GM12878 (cell line): ENCODE results near the gene ENAH. TPM values are rescaled to one million over a fixed set of nuclear protein-coding genes. Genes with fewer than 3 reads are reported as not detected.

Source experiments
- ATAC-seq: fragments of 200-7000 bp; cut with Tn5 transposase; 3 replicates; pipeline ENCODE4 v1.9.1; 2020; ENCODE audit warnings: mild to moderate bottlenecking, moderate library complexity
- BruUV-seq: library from RNA; stranded (reverse); fragments of 400-500 nt; replicated peaks from 2 replicates; lab custom pipeline; 2021; lab: Mats Ljungman, UMichigan
- CTCF ChIA-PET: fragments of 300-600 bp; sonication (Branson Sonifier 250); formaldehyde crosslinking; extraction: SDS; loops from one replicate; lab custom pipeline; 2021; ENCODE audit warnings: inconsistent platforms; lab: Yijun Ruan, JAX
- POLR2A ChIA-PET: fragments of 350-600 bp; formaldehyde crosslinking; extraction: SDS; loops from one replicate; lab custom pipeline; 2021; ENCODE audit warnings: inconsistent platforms; lab: Charles Lee
- RAD21 ChIA-PET: fragments of 300-600 bp; sonication (Branson Sonifier 250); formaldehyde crosslinking; loops from one replicate; lab custom pipeline; 2023; ENCODE audit warnings: antibody characterized with exemption; ENCODE audit not compliant: unreplicated experiment; lab: Charles Lee
- SMC1A ChIA-PET: fragments of 300-600 bp; sonication (Branson Sonifier 250); formaldehyde crosslinking; loops from one replicate; lab custom pipeline; 2023; ENCODE audit not compliant: unreplicated experiment, uncharacterized antibody; lab: Charles Lee
- DNase-seq: peaks from one replicate; pipeline ENCODE4 v3.0.0-alpha.2; 2011; ENCODE audit warnings: low read depth, low spot score
- FAIRE-seq: peaks from 3 replicates; lab custom pipeline; 2011; peaks lifted over from hg19 to GRCh38; lab: Jason Lieb, UNC
- H2AFZ ChIP-seq: 2 replicates; pipeline ENCODE4 v1.6.0; 2011; ENCODE audit warnings: low read depth, low read length, control low read depth; ENCODE audit not compliant: control insufficient read depth
- H3K27ac ChIP-seq: 2 replicates; pipeline ENCODE4 v1.5.1; 2011; ENCODE audit warnings: control low read depth; ENCODE audit not compliant: control insufficient read depth, insufficient read depth
- H3K27me3 ChIP-seq, 2 experiments: replicated peaks in 1 of 2; 2 replicates each; pipeline versions ENCODE4 v1.6.0 to v1.6.1; 2011; ENCODE audit warnings: low read length in 1 of 2; ENCODE audit not compliant: control insufficient read depth in 2 of 2, insufficient read depth in 2 of 2
- H3K36me3 ChIP-seq, 2 experiments: 2 replicates each; pipeline ENCODE4 v1.5.1; 2011; ENCODE audit warnings: low read length in 1 of 2; ENCODE audit not compliant: control insufficient read depth in 2 of 2, insufficient read depth in 2 of 2
- H3K4me1 ChIP-seq: 2 replicates; pipeline ENCODE4 v1.6.1; 2011; ENCODE audit warnings: mild to moderate bottlenecking, low read length, moderate library complexity, mixed read lengths; ENCODE audit not compliant: control insufficient read depth, insufficient read depth
- H3K4me2 ChIP-seq: 2 replicates; pipeline ENCODE4 v1.6.0; 2011; ENCODE audit warnings: control low read depth; ENCODE audit not compliant: control insufficient read depth, insufficient read depth
- H3K4me3 ChIP-seq: fragments of 200-600 bp; sonication (generic); 2 replicates; pipeline ENCODE4 v1.5.1; 2016
- H3K79me2 ChIP-seq: 2 replicates; pipeline ENCODE4 v1.6.0; 2011; ENCODE audit warnings: low read length; ENCODE audit not compliant: control insufficient read depth, insufficient read depth
- H3K9ac ChIP-seq: 2 replicates; pipeline ENCODE4 v1.8.0; 2011; ENCODE audit warnings: low read length, control low read depth, mixed read lengths; ENCODE audit not compliant: control insufficient read depth, insufficient read depth
- H3K9me3 ChIP-seq: replicated peaks from 3 replicates; pipeline ENCODE4 v1.5.1; 2011; ENCODE audit warnings: mild to moderate bottlenecking, low read length; ENCODE audit not compliant: control insufficient read depth, insufficient read depth
- H4K20me1 ChIP-seq: 2 replicates; pipeline ENCODE4 v1.6.0; 2011; ENCODE audit not compliant: control insufficient read depth, insufficient read depth
- BRCA1 ChIP-seq: IDR thresholded peaks from 2 replicates; pipeline ENCODE4 v1.6.1; 2011; ENCODE audit warnings: low read depth, low read length, improper control_type of control experiment
- CTCF ChIP-seq, 3 experiments: IDR thresholded peaks in 2 of 3; conservative IDR thresholded peaks in 1 of 3; 2 replicates each; pipeline ENCODE4 v1.5.1; 2011; ENCODE audit warnings: low read depth in 3 of 3, low read length in 3 of 3, mild to moderate bottlenecking in 3 of 3, control low read depth in 2 of 3, moderate library complexity in 2 of 3, inconsistent platforms in 1 of 3, mixed read lengths in 1 of 3; ENCODE audit not compliant: control insufficient read depth in 2 of 3, insufficient read depth in 1 of 3; ENCODE audit errors: extremely low read depth in 1 of 3
- HSF1 ChIP-seq: fragments of 150-350 bp; IDR thresholded peaks from 2 replicates; pipeline ENCODE4 v1.6.1; 2014; ENCODE audit warnings: mild to moderate bottlenecking, low read depth, low read length
- NFXL1 ChIP-seq: fragments of 450-650 bp; IDR thresholded peaks from 2 replicates; pipeline ENCODE4 v1.6.1; 2017; ENCODE audit warnings: antibody characterized with exemption, mild to moderate bottlenecking, borderline replicate concordance
- RAD21 ChIP-seq: IDR thresholded peaks from 2 replicates; pipeline ENCODE4 v1.6.1; 2011; ENCODE audit warnings: mild to moderate bottlenecking, low read depth, low read length, moderate library complexity; ENCODE audit not compliant: insufficient read depth
- RCOR1 ChIP-seq: conservative IDR thresholded peaks from 2 replicates; pipeline ENCODE4 v1.6.1; 2012; ENCODE audit warnings: low read depth, low read length, improper control_type of control experiment
- SMC3 ChIP-seq: IDR thresholded peaks from 2 replicates; pipeline ENCODE4 v1.6.1; 2011; ENCODE audit warnings: low read length, improper control_type of control experiment, borderline replicate concordance
- TAF1 ChIP-seq: IDR thresholded peaks from 2 replicates; pipeline ENCODE4 v1.6.1; 2011; ENCODE audit warnings: mild to moderate bottlenecking, low read depth, low read length, borderline replicate concordance
- WGBS: methylation state at CpG from one replicate; pipeline ENCODE4 v1.1.6; 2016; ENCODE audit warnings: low lambda C conversion rate; ENCODE audit not compliant: insufficient replicate concordance, insufficient coverage; ENCODE audit errors: missing lambda C conversion rate; 5-methylcytosine and 5-hydroxymethylcytosine counted together
- in situ Hi-C: fragments of 300-500 bp; cut with MboI; formaldehyde crosslinking; loops from 9 replicates; pipeline ENCODE4 v1.14.3; 2018; ENCODE audit warnings: mixed read lengths
- intact Hi-C: fragments of 100-400 bp; cut with micrococcal nuclease; formaldehyde crosslinking; loops from one replicate; pipeline ENCODE4 v1.14.2; 2022; ENCODE audit not compliant: unreplicated experiment
- polyA plus RNA-seq, 11 experiments: library from polyadenylated mRNA; depleted of rRNA in 4 of 11; unstranded in 6 of 11; stranded (reverse) in 5 of 11; fragments of >200 nt; fragmentation: Nextera tagmentation in 4 of 11; fragmentation: Illumina TruSeq in 1 of 11; extraction: Ambion mirVana in 4 of 11; extraction: Trizol in 1 of 11; gene quantifications; 1 replicate in 1 of 11; 2 replicates in 10 of 11; pipeline versions ENCODE4 v1.2.1 to v1.2.3, GENCODE V29; 2011 to 2016; ENCODE audit warnings: inconsistent platforms in 2 of 11, missing spikeins in 2 of 11, low read depth in 1 of 11
- total RNA-seq, 4 experiments: library from RNA; depleted of rRNA in 3 of 4; stranded (reverse); fragments of >200 nt in 3 of 4; fragmentation: Illumina TruSeq in 1 of 4; extraction: Trizol in 1 of 4; gene quantifications; 2 replicates each; pipeline versions ENCODE4 v1.2.1 to v1.2.3, GENCODE V29; 2013 to 2021

Gene ENAH
- total and polyA plus RNA-seq, 10 of the 15 experiments (the other 5 are each of a cell fraction or from before 2014, with no cell fraction given) = under 0.01 to 0.62 (median 0.06) TPM; not detected in 5

GRCh38 chr1:225441314-225442122 lies 211.4 kb downstream of the ENAH start:
- DNase-seq = no peak
- WGBS = 70% methylated on average over 9 of the region's 9 CpGs
- Histone ChIP-seq H3K9me3 (no peaks in the 10 kb centered on the region), H3K4me3 (peak overlapping the region; percentile 2; the same call in 1 of the 2 replicates), H3K4me1 (peaks cover 33% of the 10 kb centered on the region), H3K9ac (peak overlapping the region; percentile 47; the same call in 1 of the 2 replicates), H3K4me2 (peak overlapping the region; percentile 82), H3K27ac (peak overlapping the region; percentile 59), H3K79me2 (no peaks in the 10 kb centered on the region), H4K20me1 (no peaks in the 10 kb centered on the region), H2AFZ (peak overlapping the region; percentile 91), H3K36me3 (no peaks in the 10 kb centered on the region), H3K27me3 (no peaks in the 10 kb centered on the region)
- SMC1A ChIA-PET = interaction anchor here (0.7 to 7.3 kb wide), 8 partner anchors 9 to 545 kb away, joined by 3 to 108 read pairs (median 5); partner anchors contain the start of gene LBR
- in situ Hi-C loops (no loop called here), intact Hi-C loops (no loop called here)
- CTCF ChIA-PET = interaction anchor here (0.7 to 3.5 kb wide), 12 partner anchors 9 to 122 kb away, joined by 3 to 53 read pairs (median 5); partner anchors contain the start of gene LBR
- BruUV-seq = no TSS peak
- ATAC-seq = peak; percentile 41
- TF ChIP-seq RCOR1 = no peak
- TF ChIP-seq NFXL1 = no peak
- peak; percentile 37; the same call in 1 of the 2 replicates for TF ChIP-seq RAD21
- peak; percentile 39 to 46 (median 45); a peak in 5 of 6 replicates for TF ChIP-seq CTCF (IDR thresholded peaks at IDR 0.05 in 2 of 3, conservative IDR thresholded peaks at IDR 0.05 in 1 of 3; ENCODE audit: control insufficient read depth in 2 of 3, extremely low read depth in 1 of 3, insufficient read depth in 1 of 3, low read depth in 3 of 3, low read length in 3 of 3)
- no peak for TF ChIP-seq HSF1
- TF ChIP-seq SMC3 = peak; percentile 27; the same call in 1 of the 2 replicates
- TF ChIP-seq BRCA1 = no peak
- TF ChIP-seq TAF1 = 0 out of 2 replicates have a peak, but pooled peaks have one; percentile 19
- POLR2A ChIA-PET = interaction anchor here (0.6 to 2.9 kb wide), 4 partner anchors 13 to 962 kb away, joined by 3 to 11 read pairs (median 6); partner anchors contain the start of gene LBR
- no peak for FAIRE-seq
- RAD21 ChIA-PET = interaction anchor here (0.9 to 2.6 kb wide), 8 partner anchors 13 to 519 kb away, joined by 3 to 10 read pairs (median 4); no protein-coding TSS in a partner anchor
